ENCODE measurements around the gene ATG2A. TPM values are rescaled to one million over a fixed set of nuclear protein-coding genes. Genes with fewer than 3 reads are reported as not detected.

Gene ATG2A
- total and polyA plus RNA-seq, 2 of the 8 experiments (the other 6 are each of a cell fraction or from before 2014, with no cell fraction given): 12.1 to 22.1 TPM

DNA sequence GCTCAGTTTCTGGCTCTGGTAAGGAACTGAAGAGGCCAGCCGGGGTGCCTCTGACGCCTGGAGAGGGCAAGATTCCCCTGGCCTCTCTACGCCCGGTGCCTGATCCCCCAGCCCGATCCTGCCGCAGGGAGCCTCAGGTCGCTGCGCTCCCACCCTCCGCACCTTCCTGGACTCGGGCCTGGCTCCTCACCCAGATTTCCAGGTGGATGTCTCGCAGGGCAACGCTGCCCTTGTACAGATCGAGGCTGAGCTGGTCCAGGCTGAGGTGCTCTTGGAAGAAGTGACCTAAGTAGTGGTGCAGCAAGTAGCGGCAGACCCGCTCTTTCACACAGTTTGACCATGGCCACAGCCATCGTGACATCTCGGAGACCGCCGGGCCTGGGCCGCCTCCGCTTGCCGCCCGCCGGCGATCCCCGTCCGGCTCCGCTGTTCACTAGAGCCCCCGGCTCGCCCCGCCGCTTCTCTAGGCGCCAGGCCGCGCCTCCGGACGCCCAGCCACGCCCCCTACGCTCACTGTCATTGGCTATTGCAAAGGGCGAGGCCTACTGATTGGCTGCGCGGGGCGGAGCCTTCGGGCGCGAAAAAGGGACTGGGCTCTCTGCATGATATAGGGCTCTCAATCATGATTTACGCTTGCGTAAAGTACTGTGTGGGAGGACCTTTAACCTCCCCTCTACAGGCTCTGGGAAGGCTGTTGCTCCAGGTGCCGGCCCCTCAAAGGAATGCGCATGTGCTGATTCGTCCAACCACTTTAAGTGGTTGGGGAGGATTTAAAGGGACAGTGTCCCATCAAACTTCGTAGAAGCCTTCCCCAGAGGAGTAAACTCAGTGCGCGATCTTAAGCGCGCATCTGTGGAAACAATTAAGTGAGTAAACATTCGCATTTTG lies at the start of gene ATG2A (continued):
- TF ChIP-seq CBX5 (IDR thresholded peaks at IDR 0.05; ENCODE audit: low read depth, low read length) (no peak), POLR2A (IDR thresholded peaks at IDR 0.05; ENCODE audit: control extremely low read depth in 1 of 2, low read depth in 2 of 2, low read length in 2 of 2) (0 out of 3 replicates have a peak, but pooled peaks of 1 of the 2 experiments have one; percentile 36), RNF2 (IDR thresholded peaks at IDR 0.05; ENCODE audit: borderline replicate concordance, low read depth, low read length, missing control alignments, poor library complexity, severe bottlenecking) (no peak), CEBPB (IDR thresholded peaks at IDR 0.05; ENCODE audit: low read depth, low read length) (peak; percentile 71), RAD21 (IDR thresholded peaks at IDR 0.05 in 1 of 2, conservative IDR thresholded peaks at IDR 0.05 in 1 of 2; ENCODE audit: low read depth in 2 of 2, low read length in 2 of 2) (no peak), CREB1 (IDR thresholded peaks at IDR 0.05) (no peak), EZH2 (IDR thresholded peaks at IDR 0.05; ENCODE audit: low read depth, low read length, severe bottlenecking) (no peak), YY1 (IDR thresholded peaks at IDR 0.05; ENCODE audit: low read depth, low read length) (no peak), SIN3A (conservative IDR thresholded peaks at IDR 0.05 in 1 of 2, IDR thresholded peaks at IDR 0.05 in 1 of 2; ENCODE audit: low read depth in 1 of 2, low read length in 2 of 2) (peak in 1 of 2 experiments; percentile 81; a peak in 1 of 4 replicates), GABPA (IDR thresholded peaks at IDR 0.05; ENCODE audit: borderline replicate concordance, insufficient read depth, low read length) (no peak)
- TF ChIP-seq, protein P1, sequence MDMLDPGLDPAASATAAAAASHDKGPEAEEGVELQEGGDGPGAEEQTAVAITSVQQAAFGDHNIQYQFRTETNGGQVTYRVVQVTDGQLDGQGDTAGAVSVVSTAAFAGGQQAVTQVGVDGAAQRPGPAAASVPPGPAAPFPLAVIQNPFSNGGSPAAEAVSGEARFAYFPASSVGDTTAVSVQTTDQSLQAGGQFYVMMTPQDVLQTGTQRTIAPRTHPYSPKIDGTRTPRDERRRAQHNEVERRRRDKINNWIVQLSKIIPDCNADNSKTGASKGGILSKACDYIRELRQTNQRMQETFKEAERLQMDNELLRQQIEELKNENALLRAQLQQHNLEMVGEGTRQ (IDR thresholded peaks at IDR 0.05; ENCODE audit: low read length): no peak
- TF ChIP-seq, protein P2, sequence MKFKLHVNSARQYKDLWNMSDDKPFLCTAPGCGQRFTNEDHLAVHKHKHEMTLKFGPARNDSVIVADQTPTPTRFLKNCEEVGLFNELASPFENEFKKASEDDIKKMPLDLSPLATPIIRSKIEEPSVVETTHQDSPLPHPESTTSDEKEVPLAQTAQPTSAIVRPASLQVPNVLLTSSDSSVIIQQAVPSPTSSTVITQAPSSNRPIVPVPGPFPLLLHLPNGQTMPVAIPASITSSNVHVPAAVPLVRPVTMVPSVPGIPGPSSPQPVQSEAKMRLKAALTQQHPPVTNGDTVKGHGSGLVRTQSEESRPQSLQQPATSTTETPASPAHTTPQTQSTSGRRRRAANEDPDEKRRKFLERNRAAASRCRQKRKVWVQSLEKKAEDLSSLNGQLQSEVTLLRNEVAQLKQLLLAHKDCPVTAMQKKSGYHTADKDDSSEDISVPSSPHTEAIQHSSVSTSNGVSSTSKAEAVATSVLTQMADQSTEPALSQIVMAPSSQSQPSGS (IDR thresholded peaks at IDR 0.05; ENCODE audit: low read length): no peak
- TF ChIP-seq, protein P3, sequence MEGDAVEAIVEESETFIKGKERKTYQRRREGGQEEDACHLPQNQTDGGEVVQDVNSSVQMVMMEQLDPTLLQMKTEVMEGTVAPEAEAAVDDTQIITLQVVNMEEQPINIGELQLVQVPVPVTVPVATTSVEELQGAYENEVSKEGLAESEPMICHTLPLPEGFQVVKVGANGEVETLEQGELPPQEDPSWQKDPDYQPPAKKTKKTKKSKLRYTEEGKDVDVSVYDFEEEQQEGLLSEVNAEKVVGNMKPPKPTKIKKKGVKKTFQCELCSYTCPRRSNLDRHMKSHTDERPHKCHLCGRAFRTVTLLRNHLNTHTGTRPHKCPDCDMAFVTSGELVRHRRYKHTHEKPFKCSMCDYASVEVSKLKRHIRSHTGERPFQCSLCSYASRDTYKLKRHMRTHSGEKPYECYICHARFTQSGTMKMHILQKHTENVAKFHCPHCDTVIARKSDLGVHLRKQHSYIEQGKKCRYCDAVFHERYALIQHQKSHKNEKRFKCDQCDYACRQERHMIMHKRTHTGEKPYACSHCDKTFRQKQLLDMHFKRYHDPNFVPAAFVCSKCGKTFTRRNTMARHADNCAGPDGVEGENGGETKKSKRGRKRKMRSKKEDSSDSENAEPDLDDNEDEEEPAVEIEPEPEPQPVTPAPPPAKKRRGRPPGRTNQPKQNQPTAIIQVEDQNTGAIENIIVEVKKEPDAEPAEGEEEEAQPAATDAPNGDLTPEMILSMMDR (IDR thresholded peaks at IDR 0.05; ENCODE audit: control extremely low read depth in 1 of 3, insufficient read depth in 1 of 3, low read depth in 1 of 3, low read length in 3 of 3): no peak
